Upper lobe of left lung (tissue), 6 donors: ENCODE measurements around the gene TMEM97. TPM values are rescaled to one million over a fixed set of nuclear protein-coding genes. Genes with fewer than 3 reads are reported as not detected.
A peak's percentile ranks its signal among the peaks of the same experiment; 100 is the strongest.

Source experiments
- ATAC-seq, 2 donors: fragments of 200-7000 bp; cut with Tn5 transposase; one replicate each; pipeline ENCODE4 v1.9.1; 2022; ENCODE audit warnings: mild to moderate bottlenecking in 2 of 2, moderate library complexity in 2 of 2; ENCODE audit not compliant: low FRiP score in 2 of 2
- DNase-seq, 2 donors: peaks; one replicate each; pipeline ENCODE4 v3.0.0-alpha.2; 2019 to 2020
- H3K27ac ChIP-seq, 4 donors: fragments of 200-600 bp; sonication (generic); one replicate each; pipeline ENCODE4 v1.5.1; 2016 to 2019
- H3K27me3 ChIP-seq, 4 donors: fragments of 200-600 bp; sonication (generic); one replicate each; pipeline ENCODE4 v1.5.1; 2017 to 2019
- H3K36me3 ChIP-seq, 4 donors: fragments of 200-600 bp; sonication (generic); one replicate each; pipeline ENCODE4 v1.5.1; 2016 to 2019
- H3K4me1 ChIP-seq, 4 donors: fragments of 200-600 bp; sonication (generic); one replicate each; pipeline ENCODE4 v1.5.1; 2018 to 2019
- H3K4me3 ChIP-seq, 4 donors: fragments of 200-600 bp; sonication (generic); one replicate each; pipeline ENCODE4 v1.5.1; 2017 to 2019; ENCODE audit warnings: mild to moderate bottlenecking in 2 of 4, moderate library complexity in 1 of 4
- H3K9me3 ChIP-seq, 4 donors: fragments of 200-600 bp; sonication (generic); one replicate each; pipeline ENCODE4 v1.5.1; 2018 to 2019
- EP300 ChIP-seq, 4 donors: sonication (generic); formaldehyde crosslinking; IDR thresholded peaks; one replicate each; pipeline ENCODE4 v1.5.1; 2017; ENCODE audit warnings: antibody characterized with exemption in 4 of 4, control low read depth in 2 of 4
- POLR2A ChIP-seq, 4 donors: fragments of 450-650 bp; IDR thresholded peaks; one replicate each; pipeline ENCODE4 v1.5.1; 2016 to 2017; ENCODE audit warnings: antibody characterized with exemption in 4 of 4, mild to moderate bottlenecking in 2 of 4
- POLR2AphosphoS5 ChIP-seq, 2 donors: sonication (generic); formaldehyde crosslinking; IDR thresholded peaks; one replicate each; pipeline ENCODE4 v1.5.1; 2017; ENCODE audit warnings: antibody characterized with exemption in 2 of 2
- WGBS, 2 donors: methylation state at CpG; one replicate each; pipeline ENCODE4 v1.1.5; 2017 to 2018; 5-methylcytosine and 5-hydroxymethylcytosine counted together
- total RNA-seq, 6 donors: library from RNA; depleted of rRNA in 4 of 6; stranded (reverse); fragments of >200 nt in 4 of 6; gene quantifications; one replicate each; pipeline versions ENCODE4 v1.1.0 to v1.2.1, GENCODE V29; 2016 to 2021
- TF ChIP-seq, protein P1 (sequence below), 6 experiments: fragments of 450-650 bp in 4 of 6; fragments of 200-600 bp in 2 of 6; sonication (generic) in 2 of 6; IDR thresholded peaks; one replicate each; pipeline ENCODE4 v1.5.1; 2016 to 2019; ENCODE audit warnings: antibody characterized with exemption in 6 of 6
- donor health status: DM: no; HTN: no; CAD: no; lungs with moderate emphysema.
- donor health status: DM: no; HTN: yes; CAD: no; lungs with severe emphysema.

Gene TMEM97
- total RNA-seq, 6 donors from 2014 or later: 19.8 to 47.9 (median 37.6) TPM

DNA sequence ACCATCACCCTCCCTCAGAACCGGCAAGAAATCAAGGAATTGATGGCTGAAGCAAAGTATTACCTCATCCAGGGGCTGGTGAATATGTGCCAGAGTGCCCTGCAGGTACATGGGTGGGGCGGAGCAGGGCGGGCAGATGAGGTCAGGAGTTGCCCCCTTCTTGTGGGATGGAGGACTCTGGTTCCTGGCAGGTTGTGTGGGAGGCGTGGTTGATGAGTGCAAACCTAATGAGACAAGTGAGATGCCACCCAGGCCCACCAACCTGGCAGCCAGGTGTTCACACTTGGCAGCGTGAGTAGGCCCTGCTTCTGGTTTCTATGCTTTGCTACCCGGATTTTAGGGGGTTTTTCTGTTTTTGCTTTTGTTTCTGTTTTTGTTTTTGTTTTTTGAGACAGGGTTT, 21.4 kb downstream of the TMEM97 start:
- Histone ChIP-seq H3K36me3 (peaks cover 36 to 62% (median 58%) of the 10 kb centered on the region in 4 donors), H3K27ac (no peak overlapping the region), H3K4me3 (no peak overlapping the region), H3K4me1 (peaks cover 24 to 41% (median 26%) of the 10 kb centered on the region in 4 donors), H3K9me3 (no peaks in the 10 kb centered on the region), H3K27me3 (no peaks in the 10 kb centered on the region)
- no peak for TF ChIP-seq POLR2AphosphoS5 (IDR thresholded peaks at IDR 0.05)
- no peak for TF ChIP-seq POLR2A (IDR thresholded peaks at IDR 0.05)
- TF ChIP-seq, protein P1, sequence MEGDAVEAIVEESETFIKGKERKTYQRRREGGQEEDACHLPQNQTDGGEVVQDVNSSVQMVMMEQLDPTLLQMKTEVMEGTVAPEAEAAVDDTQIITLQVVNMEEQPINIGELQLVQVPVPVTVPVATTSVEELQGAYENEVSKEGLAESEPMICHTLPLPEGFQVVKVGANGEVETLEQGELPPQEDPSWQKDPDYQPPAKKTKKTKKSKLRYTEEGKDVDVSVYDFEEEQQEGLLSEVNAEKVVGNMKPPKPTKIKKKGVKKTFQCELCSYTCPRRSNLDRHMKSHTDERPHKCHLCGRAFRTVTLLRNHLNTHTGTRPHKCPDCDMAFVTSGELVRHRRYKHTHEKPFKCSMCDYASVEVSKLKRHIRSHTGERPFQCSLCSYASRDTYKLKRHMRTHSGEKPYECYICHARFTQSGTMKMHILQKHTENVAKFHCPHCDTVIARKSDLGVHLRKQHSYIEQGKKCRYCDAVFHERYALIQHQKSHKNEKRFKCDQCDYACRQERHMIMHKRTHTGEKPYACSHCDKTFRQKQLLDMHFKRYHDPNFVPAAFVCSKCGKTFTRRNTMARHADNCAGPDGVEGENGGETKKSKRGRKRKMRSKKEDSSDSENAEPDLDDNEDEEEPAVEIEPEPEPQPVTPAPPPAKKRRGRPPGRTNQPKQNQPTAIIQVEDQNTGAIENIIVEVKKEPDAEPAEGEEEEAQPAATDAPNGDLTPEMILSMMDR (IDR thresholded peaks at IDR 0.05): no peak
- TF ChIP-seq EP300 (IDR thresholded peaks at IDR 0.05): no peak
- 85 to 95% methylated on average over 6 of the region's 6 CpGs for WGBS, 2 donors
- DNase-seq (no peak), ATAC-seq (no peak)

DNA sequence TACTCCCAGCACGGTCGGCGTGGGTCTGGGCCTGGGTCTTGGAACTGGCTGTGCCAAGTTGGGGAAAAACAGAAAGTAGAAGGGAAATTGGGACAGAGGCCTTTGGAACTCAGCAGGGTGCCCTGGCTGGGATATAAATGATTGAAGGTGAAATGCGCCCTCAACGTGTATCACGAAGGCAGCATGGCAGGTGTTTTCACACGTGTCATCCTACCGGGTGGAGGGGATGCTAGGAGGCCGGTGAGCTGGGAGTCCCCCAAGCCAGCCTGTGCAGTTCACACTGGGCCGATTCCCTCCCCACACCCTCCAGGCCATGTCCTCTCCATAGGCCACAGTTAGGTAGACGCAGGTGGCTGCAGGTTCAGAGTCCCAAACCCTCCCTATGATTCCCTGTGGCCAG, 22.5 kb downstream of the TMEM97 start:
- Histone ChIP-seq H3K9me3 (no peaks in the 10 kb centered on the region), H3K36me3 (peaks cover 36 to 73% (median 68%) of the 10 kb centered on the region in 4 donors), H3K4me1 (peaks cover 19 to 33% (median 26%) of the 10 kb centered on the region in 4 donors)

DNA sequence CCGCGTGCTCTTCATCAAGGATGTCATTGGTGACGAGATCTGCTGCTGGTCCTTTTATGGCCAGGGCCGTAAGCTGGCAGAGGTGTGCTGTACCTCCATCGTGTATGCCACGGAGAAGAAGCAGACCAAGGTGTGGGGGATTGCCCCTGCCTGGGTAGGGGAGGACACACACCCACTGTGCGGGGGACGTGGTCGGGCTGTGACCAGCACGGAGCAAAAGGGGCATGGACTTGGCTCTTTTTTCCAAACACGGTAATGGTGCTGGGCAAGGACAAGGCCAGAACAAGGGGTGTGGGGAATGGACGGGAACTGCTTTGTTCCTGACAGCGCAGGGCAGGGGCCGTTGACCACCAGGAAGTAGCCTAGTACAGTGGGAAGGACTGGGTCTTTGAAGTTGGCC, 23.3 kb downstream of the TMEM97 start:
- peaks cover 17 to 29% (median 25%) of the 10 kb centered on the region in 4 donors for H3K4me1 ChIP-seq
- H3K9me3 ChIP-seq: no peaks in the 10 kb centered on the region
- TF ChIP-seq EP300 (IDR thresholded peaks at IDR 0.05): no peak
- TF ChIP-seq, protein P1 (IDR thresholded peaks at IDR 0.05): no peak
- TF ChIP-seq POLR2A (IDR thresholded peaks at IDR 0.05): no peak
- TF ChIP-seq POLR2AphosphoS5 (IDR thresholded peaks at IDR 0.05): no peak
- no peaks in the 10 kb centered on the region for H3K27me3 ChIP-seq
- H3K36me3 ChIP-seq: peaks cover 42 to 81% (median 76%) of the 10 kb centered on the region in 4 donors
- 90 to 94% methylated on average over 14 of the region's 14 CpGs for WGBS, 2 donors
- ATAC-seq: no peak
- H3K4me3 ChIP-seq: no peak overlapping the region
- H3K27ac ChIP-seq: no peak overlapping the region
- peak in 1 of 2 donors; percentile 50 for DNase-seq

More for the DNA sequence above, 22.5 kb downstream of the TMEM97 start:
- WGBS, 2 donors: 91 to 94% methylated on average over 10 to 11 of the region's 11 CpGs
- ATAC-seq (no peak), DNase-seq (no peak)
- Histone ChIP-seq H3K27ac (no peak overlapping the region), H3K4me3 (no peak overlapping the region), H3K27me3 (no peaks in the 10 kb centered on the region)
- TF ChIP-seq EP300 (IDR thresholded peaks at IDR 0.05) (no peak), POLR2A (IDR thresholded peaks at IDR 0.05) (no peak), POLR2AphosphoS5 (IDR thresholded peaks at IDR 0.05) (no peak)
- TF ChIP-seq, protein P1 (IDR thresholded peaks at IDR 0.05): no peak

DNA sequence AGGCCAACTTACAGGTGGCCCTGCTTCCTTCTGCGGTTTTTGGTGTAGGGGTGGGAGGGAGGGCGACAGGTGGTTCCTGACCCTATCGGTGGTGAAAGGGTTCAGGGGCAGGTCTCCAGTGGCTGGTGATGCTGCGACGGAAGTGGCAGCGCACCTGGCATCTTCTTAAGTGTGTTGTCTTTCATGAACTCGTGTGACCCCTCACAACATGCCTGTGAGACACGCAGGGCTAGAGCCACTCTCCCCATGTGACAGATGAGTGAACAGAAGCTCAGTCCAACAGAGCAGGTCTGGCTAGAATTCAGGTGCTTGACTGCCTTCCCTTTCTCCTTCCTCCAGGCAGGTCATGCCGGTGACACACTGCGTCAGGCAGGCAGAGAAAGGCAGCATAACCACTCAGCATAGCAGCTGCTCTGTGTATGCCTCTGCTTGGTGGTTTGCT, 24.5 kb downstream of the TMEM97 start:
- Histone ChIP-seq H3K27me3 (no peaks in the 10 kb centered on the region), H3K4me3 (no peak overlapping the region), H3K4me1 (peaks cover 11 to 23% (median 19%) of the 10 kb centered on the region in 4 donors), H3K36me3 (peaks cover 54 to 93% (median 86%) of the 10 kb centered on the region in 4 donors), H3K9me3 (no peaks in the 10 kb centered on the region), H3K27ac (no peak overlapping the region)
- ATAC-seq: no peak
- no peak for DNase-seq
- no peak for TF ChIP-seq EP300 (IDR thresholded peaks at IDR 0.05)
- no peak for TF ChIP-seq POLR2A (IDR thresholded peaks at IDR 0.05)
- TF ChIP-seq, protein P1 (IDR thresholded peaks at IDR 0.05): no peak
- no peak for TF ChIP-seq POLR2AphosphoS5 (IDR thresholded peaks at IDR 0.05)
- WGBS, 2 donors: 79 to 89% methylated on average over 3 to 10 of the region's 10 CpGs

DNA sequence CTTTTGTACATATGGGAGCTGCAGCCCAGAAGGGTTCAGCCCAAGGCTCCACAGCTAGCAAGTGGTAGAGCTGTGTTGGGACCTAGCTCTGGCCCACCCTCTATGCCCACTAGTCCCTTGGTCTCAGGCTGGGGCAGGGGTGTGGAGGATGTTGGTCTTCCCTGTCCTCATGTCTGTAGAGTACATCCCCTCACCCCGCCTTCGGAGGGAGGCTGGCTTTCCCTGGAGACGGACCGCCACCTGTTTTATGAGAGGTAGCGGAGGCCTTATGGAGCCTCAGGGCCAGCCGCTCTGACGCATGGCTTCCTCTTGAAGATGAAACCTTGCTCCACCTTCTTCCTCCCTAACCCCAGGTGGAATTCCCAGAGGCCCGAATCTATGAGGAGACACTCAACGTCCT, 25.0 kb downstream of the TMEM97 start:
- DNase-seq (no peak), ATAC-seq (no peak)
- WGBS, 2 donors: 87 to 94% methylated on average over 7 to 9 of the region's 9 CpGs
- Histone ChIP-seq H3K27me3 (no peaks in the 10 kb centered on the region), H3K4me1 (peaks cover 11 to 23% (median 17%) of the 10 kb centered on the region in 4 donors), H3K4me3 (no peak overlapping the region), H3K36me3 (peaks cover 55 to 98% (median 89%) of the 10 kb centered on the region in 4 donors), H3K27ac (no peak overlapping the region), H3K9me3 (no peaks in the 10 kb centered on the region)
- TF ChIP-seq EP300 (IDR thresholded peaks at IDR 0.05): no peak
- no peak for TF ChIP-seq POLR2AphosphoS5 (IDR thresholded peaks at IDR 0.05)
- TF ChIP-seq, protein P1 (IDR thresholded peaks at IDR 0.05): no peak
- no peak for TF ChIP-seq POLR2A (IDR thresholded peaks at IDR 0.05)
